ENCODE measurements around the gene MARVELD3.
"Not testable (repeated sequence)": the region's sequence is repeated elsewhere in the genome, so short reads cannot be mapped to it uniquely, and the experiment has no call there.

DNA sequence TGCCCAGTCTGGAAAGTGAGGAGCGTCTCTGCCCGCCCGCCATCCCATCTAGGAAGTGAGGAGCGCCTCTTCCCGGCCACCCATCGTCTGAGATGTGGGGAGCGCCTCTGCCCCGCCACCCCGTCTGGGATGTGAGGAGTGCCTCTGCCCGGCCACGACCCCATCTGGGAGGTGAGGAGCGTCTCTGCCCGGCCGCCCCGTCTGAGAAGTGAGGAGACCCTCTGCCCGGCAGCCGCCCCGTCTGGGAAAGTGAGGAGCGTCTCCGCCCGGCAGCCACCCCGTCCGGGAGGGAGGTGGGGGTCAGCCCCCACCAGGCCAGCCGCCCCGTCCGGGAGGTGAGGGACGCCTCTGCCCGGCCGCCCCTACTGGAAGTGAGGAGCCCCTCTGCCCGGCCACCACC, 36.6 kb upstream of the MARVELD3 start:
- TF ChIP-seq CTCF (IDR thresholded peaks at IDR 0.05); GABPA (IDR thresholded peaks at IDR 0.05; ENCODE audit: low read depth); ELF1 (IDR thresholded peaks at IDR 0.05); POLR2AphosphoS5 (IDR thresholded peaks at IDR 0.05; ENCODE audit: low read depth, low read length); NRF1 (IDR thresholded peaks at IDR 0.05; ENCODE audit: low read depth, low read length); NFIC (IDR thresholded peaks at IDR 0.05; ENCODE audit: borderline replicate concordance); TAF1 (IDR thresholded peaks at IDR 0.05; ENCODE audit: borderline replicate concordance, low read depth, low read length); SIN3A (IDR thresholded peaks at IDR 0.05; ENCODE audit: borderline replicate concordance, low read depth, low read length); EP300 (IDR thresholded peaks at IDR 0.05; ENCODE audit: borderline replicate concordance in 1 of 2, low read depth in 1 of 2, low read length in 1 of 2): not testable (repeated sequence)
- TF ChIP-seq, protein P1, sequence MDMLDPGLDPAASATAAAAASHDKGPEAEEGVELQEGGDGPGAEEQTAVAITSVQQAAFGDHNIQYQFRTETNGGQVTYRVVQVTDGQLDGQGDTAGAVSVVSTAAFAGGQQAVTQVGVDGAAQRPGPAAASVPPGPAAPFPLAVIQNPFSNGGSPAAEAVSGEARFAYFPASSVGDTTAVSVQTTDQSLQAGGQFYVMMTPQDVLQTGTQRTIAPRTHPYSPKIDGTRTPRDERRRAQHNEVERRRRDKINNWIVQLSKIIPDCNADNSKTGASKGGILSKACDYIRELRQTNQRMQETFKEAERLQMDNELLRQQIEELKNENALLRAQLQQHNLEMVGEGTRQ (IDR thresholded peaks at IDR 0.05; ENCODE audit: borderline replicate concordance, low read depth, low read length) = not testable (repeated sequence)
- TF ChIP-seq, protein P2, sequence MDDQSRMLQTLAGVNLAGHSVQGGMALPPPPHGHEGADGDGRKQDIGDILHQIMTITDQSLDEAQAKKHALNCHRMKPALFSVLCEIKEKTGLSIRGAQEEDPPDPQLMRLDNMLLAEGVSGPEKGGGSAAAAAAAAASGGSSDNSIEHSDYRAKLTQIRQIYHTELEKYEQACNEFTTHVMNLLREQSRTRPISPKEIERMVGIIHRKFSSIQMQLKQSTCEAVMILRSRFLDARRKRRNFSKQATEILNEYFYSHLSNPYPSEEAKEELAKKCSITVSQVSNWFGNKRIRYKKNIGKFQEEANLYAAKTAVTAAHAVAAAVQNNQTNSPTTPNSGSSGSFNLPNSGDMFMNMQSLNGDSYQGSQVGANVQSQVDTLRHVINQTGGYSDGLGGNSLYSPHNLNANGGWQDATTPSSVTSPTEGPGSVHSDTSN (IDR thresholded peaks at IDR 0.05) = not testable (repeated sequence)

Measured in SK-N-SH (cell line).